SK-N-MC (cell line): Measurements from ENCODE around the gene RPH3AL.

ENCODE experiments used
- EZH2 ChIP-seq: fragments of 200-600 bp; sonication (generic); IDR thresholded peaks from one replicate; pipeline ENCODE4 v1.6.1; 2017; ENCODE audit warnings: antibody characterized with exemption
- POLR2AphosphoS5 ChIP-seq: IDR thresholded peaks from 2 replicates; pipeline ENCODE4 v1.6.1; 2012; ENCODE audit warnings: mild to moderate bottlenecking, low read depth, low read length, borderline replicate concordance

DNA sequence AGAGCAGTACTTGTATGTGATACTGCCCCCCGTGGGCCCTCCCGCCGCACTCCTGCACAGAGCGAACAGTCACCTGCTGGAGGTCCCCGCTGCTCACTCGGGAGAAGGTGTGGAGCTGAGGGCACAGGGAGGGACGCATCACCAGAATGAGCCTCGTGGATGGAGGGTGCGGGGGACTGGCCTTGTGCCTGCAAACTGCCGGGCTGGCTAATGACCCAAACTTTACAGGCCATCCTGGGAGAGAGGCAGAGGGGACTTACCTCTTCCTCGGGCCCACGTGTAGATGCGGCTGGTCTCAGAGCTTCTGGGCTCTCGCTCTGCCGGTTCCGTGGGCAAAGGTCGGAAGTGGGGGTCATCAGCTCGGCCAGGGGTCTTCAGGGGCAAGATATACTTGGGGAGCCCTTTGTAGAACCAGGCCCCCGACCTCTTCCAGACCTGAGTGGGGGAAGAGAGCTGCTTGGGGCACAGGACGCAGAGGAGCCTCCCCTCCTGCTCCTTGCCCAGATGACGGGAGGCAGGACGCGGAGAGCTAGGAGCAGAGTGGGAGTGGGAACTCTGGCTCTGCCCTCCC lies 105.7 kb downstream of the RPH3AL start:
- no peak for TF ChIP-seq POLR2AphosphoS5
- no peak for TF ChIP-seq EZH2
